ENCODE measurements around the gene TP53.
"Not testable (repeated sequence)": the region's sequence is repeated elsewhere in the genome, so short reads cannot be mapped to it uniquely, and the experiment has no call there.

Gene TP53

DNA sequence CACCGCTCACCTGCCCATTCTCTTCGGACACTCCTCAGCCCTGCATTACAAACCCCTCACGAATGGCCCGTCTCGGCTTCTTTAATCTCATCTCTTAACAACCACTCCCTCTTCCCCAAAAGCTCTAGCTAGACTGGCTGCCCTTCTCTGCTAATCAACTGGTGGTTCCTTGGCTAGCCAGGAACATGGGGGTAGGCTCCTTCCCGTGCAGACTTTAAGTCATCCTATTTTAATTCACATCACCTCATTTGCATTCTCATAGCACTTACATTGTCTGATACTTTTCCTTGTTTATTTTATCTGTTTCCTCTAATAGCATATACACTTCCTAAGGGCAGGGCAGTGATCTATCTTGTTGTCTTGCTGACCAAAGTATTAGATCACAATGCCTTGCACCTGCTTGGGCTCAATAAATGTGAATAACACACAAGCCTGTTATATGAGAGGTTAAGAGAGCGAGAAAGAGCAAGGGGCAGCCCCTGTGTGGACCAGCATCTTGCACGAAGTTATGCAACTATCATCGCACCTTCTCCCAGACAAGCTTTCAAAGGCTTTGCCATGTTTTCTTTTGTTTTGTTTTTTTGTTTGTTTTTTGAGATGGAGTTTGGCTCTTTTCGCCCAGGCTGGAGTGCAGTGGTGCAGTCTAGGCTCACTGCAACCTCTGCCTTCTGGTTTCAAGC lies 9.8 kb downstream of the TP53 start:
- FAIRE-seq (no peak), DNase-seq (ENCODE audit: insufficient read length, low spot score) (no peak)

GRCh38 chr17:7676533-7676932 lies 10.8 kb downstream of the TP53 start:
- FAIRE-seq: no peak
- no peak for DNase-seq (ENCODE audit: insufficient read length, low spot score)

- DNase-seq (ENCODE audit: insufficient read length, low spot score) (no peak), FAIRE-seq (no peak)
These were observed 12.4 kb downstream of the TP53 start for GRCh38 chr17:7674934-7675333.

GRCh38 chr17:7673239-7673638 lies 14.1 kb downstream of the TP53 start:
- FAIRE-seq (no peak), DNase-seq (ENCODE audit: insufficient read length, low spot score) (no peak)

DNA sequence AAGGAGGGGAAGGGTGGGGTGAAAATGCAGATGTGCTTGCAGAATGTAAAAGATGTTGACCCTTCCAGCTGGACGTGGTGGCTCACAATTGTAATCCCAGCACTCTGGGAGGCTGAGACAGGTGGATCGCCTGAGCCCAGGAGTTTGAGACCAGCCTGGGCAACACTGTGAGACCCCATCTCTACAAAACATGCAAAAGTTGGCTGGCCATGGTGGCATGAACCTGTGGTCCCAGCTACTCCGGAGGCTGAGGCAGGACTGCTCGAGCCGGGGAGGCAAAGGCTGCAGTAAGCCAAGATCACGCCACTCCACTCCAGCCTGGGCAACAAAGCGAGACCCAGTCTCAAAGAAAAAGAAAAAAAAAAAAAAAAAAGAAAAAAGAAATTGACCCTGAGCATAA lies 18.8 kb downstream of the TP53 start:
- DNase-seq (ENCODE audit: insufficient read length, low spot score) (no peak), FAIRE-seq (no peak)

DNA sequence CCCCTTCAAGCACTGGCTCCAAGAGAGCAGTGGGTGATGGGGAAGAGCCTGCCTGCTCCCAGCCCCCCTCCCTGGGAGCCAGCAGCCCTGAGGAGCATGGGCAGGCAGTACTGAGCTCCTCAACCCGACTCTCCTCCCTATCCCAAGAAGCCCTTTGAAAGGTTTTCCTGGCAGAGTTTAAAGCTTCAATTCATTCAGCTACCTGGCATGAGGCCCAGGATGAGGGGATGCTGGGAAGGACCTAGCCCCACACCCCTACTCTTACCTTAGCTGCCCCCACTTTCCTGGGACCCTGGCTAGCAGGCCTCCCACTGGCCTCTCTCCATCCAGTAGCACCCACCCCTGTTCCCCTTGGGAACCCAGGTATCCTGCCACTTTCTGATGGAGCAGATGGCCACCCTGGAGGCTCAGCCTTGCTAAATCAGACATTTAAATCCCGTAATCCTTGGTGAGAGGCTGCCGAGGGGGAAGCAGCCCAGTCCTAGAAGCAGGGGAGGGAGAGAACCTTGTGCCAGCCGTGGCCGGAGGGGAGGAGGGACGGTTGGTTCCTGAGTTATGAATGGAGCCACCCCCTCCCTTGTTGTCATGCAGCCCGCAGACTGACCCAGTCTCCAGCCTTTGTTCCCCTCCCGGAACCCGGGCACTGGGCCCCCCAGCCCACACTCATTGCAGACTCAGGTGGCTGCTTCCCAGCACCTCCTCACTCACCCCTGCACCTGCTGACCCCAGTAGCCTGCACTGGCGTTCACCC lies 19.5 kb downstream of the TP53 start:
- no peak for FAIRE-seq
- no peak for DNase-seq (ENCODE audit: insufficient read length, low spot score)

- DNase-seq (ENCODE audit: insufficient read length, low spot score): no peak
- no peak for FAIRE-seq
These were observed 30.2 kb downstream of the TP53 start for GRCh38 chr17:7656958-7657609.

DNA sequence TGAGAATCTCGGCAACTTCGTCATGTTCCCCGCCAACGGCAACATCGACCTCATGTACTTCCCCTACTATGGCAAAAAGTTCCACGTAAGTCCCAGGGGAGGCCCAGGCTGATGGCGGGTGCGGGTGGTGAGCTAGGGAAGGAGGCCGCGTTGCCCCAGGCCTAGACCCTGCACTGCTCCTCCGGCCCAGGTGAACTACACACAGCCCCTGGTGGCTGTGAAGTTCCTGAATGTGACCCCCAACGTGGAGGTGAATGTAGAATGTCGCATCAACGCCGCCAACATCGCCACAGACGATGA lies 31.8 kb downstream of the TP53 start:
- no peak for FAIRE-seq
- DNase-seq (ENCODE audit: insufficient read length, low spot score): no peak

DNA sequence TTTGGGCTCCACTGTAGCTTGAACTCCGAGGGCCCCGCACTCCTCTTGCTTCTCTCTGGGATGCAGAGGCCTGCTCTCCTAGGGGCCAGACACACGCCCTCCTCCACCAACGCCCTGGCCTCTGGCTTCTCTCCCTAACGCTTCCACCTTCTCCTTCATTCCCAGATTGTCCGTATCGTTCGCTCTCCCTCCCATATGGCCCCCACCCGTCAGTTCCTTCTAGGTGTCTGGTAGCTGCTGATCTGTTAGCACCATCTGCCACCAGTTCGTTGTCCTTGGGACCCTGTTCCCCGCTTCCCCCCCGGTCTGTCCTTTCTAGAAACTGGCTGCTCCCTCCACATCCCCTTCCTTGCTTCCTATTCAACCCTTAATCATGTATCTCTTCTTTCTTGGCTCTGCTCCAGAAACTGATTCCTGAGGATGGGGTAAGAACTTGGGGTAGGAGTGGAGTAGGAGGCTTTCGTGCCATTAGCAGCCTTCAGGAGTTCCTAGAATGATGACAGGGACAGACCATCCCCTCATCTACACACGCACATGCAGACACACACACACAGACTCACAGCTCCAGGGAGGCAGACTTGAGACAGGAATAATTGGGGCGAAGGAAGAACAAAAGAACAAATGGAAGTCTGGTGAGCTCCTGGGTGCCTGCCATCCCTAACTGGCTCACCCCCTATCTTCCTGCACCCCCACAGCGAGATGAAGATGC lies 32.3 kb downstream of the TP53 start:
- FAIRE-seq (peak; percentile 28), DNase-seq (ENCODE audit: insufficient read length, low spot score) (no peak)

DNA sequence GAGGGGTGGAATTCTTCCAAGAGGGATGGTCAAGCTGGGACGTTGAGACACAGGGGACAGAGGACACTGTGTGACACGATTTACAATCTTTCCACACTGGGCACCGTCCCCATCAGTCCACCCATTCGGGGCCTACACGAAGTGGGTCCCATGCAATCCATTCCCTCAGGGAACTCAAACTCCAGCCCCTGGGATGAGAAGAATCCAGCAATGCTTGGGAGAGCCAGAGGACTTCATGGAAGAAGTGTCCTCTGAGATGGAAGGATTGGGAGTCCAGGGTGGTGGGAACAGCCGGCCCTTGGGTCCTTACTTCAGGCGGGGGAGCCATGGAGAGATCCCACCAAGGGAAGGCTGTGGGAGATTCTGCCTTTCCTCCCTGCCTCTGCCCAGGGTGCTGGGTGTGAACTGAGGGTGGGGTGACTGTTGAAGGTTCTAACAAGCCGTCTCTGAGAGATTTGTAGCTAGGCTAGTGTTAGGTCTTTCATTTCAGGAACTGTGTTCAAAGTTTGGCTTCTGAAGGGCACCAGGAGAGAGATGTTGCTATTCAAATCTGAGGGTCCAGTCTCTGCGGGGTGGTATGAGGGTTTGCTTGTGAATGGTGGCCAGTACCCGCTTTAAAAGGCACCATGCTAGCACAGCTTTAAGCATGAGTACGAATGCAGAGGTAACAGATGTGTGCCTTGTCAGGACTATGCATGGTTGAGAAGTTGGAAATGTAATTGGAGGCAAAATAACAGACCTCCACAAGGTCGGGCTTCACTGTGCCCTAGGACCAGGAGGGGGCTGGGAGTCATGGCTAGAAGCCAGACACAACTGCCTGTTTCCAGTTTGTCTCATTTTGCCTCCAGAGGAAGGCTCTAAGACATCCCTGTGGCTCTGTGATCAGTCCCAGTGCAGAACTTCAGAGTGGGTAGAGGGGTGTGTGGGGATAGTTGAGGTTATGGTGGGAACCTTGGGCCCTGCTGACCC lies 34.6 kb downstream of the TP53 start:
- FAIRE-seq (no peak), DNase-seq (ENCODE audit: insufficient read length, low spot score) (no peak)

GRCh38 chr17:7651665-7652387 lies 35.5 kb downstream of the TP53 start:
- FAIRE-seq: no peak
- no peak for DNase-seq (ENCODE audit: insufficient read length, low spot score)

DNA sequence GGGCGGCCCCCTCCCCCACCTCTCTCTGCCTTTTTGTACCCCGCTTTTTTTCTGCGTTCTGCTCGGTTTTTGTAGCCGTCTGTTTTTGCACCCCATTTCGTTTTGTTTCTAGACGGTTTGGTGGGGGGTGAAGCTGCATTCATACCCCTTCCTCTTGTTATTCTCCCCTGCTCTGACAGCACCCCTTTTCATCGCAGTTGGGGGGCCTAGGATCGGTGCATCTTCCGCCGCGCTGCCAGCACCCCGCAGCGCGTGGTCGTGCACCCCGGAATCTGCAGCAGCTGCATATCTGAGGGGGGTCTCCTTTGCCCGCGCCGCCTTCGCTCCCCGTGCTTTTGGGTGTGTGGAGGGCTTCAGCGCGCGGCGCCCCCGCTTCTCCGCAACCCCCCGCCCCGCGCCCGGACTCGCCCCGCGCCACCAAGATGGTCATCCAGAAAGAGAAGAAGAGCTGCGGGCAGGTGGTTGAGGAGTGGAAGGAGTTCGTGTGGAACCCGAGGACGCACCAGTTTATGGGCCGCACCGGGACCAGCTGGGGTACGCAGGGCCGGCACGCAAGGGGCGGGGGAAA lies 36.1 kb downstream of the TP53 start:
- no peak for DNase-seq (ENCODE audit: insufficient read length, low spot score)
- FAIRE-seq: no peak

- FAIRE-seq (no peak), DNase-seq (ENCODE audit: insufficient read length, low spot score) (peak; percentile 82)
These were observed 36.7 kb downstream of the TP53 start, which contains the start of gene ATP1B2 for GRCh38 chr17:7650509-7651096. Gene ATP1B2, plus strand, starts transcription at chr17:7650926. Its CDS starts 593 bp downstream, at chr17:7651519.

DNA sequence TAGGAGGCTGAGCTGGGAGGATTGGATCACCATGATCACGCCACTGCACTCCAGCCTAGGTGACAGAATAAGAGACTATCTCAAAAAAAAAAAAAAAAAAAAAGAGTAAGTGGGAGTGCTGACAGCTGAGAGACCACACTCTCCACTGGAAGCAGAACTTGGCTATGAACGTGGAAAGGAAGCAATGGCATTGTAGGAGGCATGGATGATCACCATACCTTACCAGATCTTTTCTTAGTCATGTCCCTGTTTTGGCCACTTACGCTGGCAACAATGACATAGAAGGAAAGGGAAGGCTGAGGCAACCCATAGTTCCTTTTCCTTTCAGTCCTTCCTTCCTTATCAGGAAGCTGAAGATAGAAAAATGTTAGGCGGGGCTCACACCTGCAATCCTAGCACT lies 40.3 kb downstream of the TP53 start:
- DNase-seq (ENCODE audit: insufficient read length, low spot score) (no peak), FAIRE-seq (peak; percentile 69)

- DNase-seq (ENCODE audit: insufficient read length, low spot score) (no peak), FAIRE-seq (no peak)
These were observed 40.8 kb downstream of the TP53 start for GRCh38 chr17:7646457-7646856.

DNA sequence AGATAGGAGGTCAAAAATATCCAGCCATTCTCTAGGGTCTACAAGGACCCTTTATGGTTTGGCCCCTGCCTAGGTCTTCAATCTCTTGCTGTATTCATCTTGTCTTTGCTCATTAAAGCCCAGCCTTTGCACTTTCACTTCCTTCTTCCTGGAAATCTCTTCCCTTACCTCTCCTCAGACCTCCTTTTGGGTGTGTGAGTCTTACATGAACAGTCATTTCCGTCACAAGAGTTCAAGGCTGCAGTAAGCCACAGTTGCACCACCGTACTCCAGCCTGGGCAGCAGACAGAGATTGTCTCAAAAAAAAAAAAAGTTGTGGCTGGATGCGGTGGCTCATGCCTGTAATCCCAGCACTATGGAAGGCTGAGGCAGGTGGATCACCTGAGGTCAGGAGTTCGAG lies 42.5 kb downstream of the TP53 start:
- no peak for FAIRE-seq
- no peak for DNase-seq (ENCODE audit: insufficient read length, low spot score)

DNA sequence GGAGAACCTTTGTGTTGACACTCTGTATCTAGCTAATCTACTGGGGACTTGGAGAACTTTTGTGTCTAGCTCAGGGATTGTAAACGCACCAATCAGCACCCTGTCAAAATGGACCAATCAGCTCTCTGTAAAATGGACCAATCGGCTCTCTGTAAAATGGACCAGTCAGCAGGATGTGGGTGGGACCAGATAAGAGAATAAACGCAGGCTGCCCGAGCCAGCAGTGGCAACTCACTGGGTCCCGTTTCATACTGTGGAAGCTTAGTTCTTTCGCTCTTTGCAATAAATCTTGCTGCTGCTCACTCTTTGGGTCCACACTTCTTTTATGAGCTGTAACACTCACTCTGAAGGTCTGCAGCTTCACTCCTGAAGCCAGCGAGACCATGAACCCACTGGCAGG lies 45.7 kb downstream of the TP53 start:
- DNase-seq (ENCODE audit: insufficient read length, low spot score); FAIRE-seq: not testable (repeated sequence)

- FAIRE-seq (no peak), DNase-seq (ENCODE audit: insufficient read length, low spot score) (no peak)
These were observed 46.5 kb downstream of the TP53 start for GRCh38 chr17:7640783-7641182.

GRCh38 chr17:7636163-7636562 lies 51.1 kb downstream of the TP53 start:
- DNase-seq (ENCODE audit: insufficient read length, low spot score): no peak
- FAIRE-seq: no peak

Measured in HTR-8/SVneo (cell line).